ENCODE results near the gene CD96.

Gene CD96

GRCh38 chr3:111662907-111663306 lies 120.9 kb downstream of the CD96 start:
- TF ChIP-seq POLR2AphosphoS5 (IDR thresholded peaks at IDR 0.05; ENCODE audit: low read depth) (no peak), SPI1 (IDR thresholded peaks at IDR 0.05; ENCODE audit: borderline replicate concordance, low read depth) (peak; percentile 86)
- Histone ChIP-seq H3K27ac (replicated peaks) (peak overlapping the region; percentile 24; the same call in 1 of the 2 replicates), H3K4me3 (replicated peaks; ENCODE audit: insufficient read depth, low read length) (no peak overlapping the region), H3K27me3 (ENCODE audit: insufficient read depth, poor library complexity, severe bottlenecking) (no peaks in the 10 kb centered on the region)
- DNase-seq (ENCODE audit: low read depth in 1 of 2, low spot score in 1 of 2), result peak; percentile 35 to 42

DNA sequence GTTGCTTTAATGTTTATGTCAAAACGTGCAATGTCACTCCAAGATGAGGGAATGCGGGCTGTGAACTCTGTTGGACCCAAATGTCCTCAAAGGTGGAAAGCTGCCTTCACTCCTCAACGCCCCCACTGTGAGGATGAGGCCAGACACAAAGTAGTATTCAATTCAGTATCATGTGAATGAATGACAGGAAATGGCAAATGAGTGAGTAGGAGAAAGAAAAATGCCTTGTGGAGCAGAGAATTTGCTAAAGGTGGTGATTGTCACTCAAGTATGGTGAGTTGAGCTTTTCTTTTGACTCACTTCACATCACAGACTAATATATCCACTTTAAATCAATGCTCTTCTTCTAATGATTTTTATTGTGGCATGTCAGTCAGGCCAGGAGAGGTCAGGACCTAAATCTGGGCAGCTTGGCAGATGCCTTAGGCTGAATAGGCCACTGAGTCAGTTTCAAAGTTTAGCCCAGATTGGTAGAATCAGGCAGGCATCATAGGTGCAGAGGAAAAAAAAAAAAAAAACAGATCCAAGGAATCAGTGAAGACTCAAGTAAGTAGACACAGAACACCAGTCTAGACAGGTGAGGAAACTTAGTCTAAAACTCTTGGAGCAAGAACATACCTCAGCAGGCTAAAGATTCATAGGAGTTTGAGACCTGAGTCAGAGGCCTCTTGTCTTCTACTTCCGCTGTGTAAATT lies 124.2 kb downstream of the CD96 start:
- no peak for DNase-seq (ENCODE audit: low read depth in 1 of 2, low spot score in 1 of 2)
- Histone ChIP-seq H3K4me3 (replicated peaks; ENCODE audit: insufficient read depth, low read length) (no peak overlapping the region), H3K27ac (replicated peaks) (no peak overlapping the region), H3K27me3 (ENCODE audit: insufficient read depth, poor library complexity, severe bottlenecking) (no peaks in the 10 kb centered on the region)
- TF ChIP-seq GABPA (IDR thresholded peaks at IDR 0.05; ENCODE audit: low read depth) (no peak), SPI1 (IDR thresholded peaks at IDR 0.05; ENCODE audit: borderline replicate concordance, low read depth) (no peak), REST (IDR thresholded peaks at IDR 0.05; ENCODE audit: insufficient replicate concordance, low read depth) (no peak), CTCF (IDR thresholded peaks at IDR 0.05; ENCODE audit: insufficient read depth, low read length) (no peak), POLR2AphosphoS5 (IDR thresholded peaks at IDR 0.05; ENCODE audit: low read depth) (no peak)

- Histone ChIP-seq H3K27me3 (ENCODE audit: insufficient read depth, poor library complexity, severe bottlenecking) (no peaks in the 10 kb centered on the region), H3K27ac (replicated peaks) (peak overlapping the region; percentile 47), H3K4me3 (replicated peaks; ENCODE audit: insufficient read depth, low read length) (no peak overlapping the region)
- TF ChIP-seq SPI1 (IDR thresholded peaks at IDR 0.05; ENCODE audit: borderline replicate concordance, low read depth), result no peak
- no peak for TF ChIP-seq CTCF (IDR thresholded peaks at IDR 0.05; ENCODE audit: insufficient read depth, low read length)
- no peak for TF ChIP-seq POLR2AphosphoS5 (IDR thresholded peaks at IDR 0.05; ENCODE audit: low read depth)
- TF ChIP-seq GABPA (IDR thresholded peaks at IDR 0.05; ENCODE audit: low read depth), result no peak
- TF ChIP-seq REST (IDR thresholded peaks at IDR 0.05; ENCODE audit: insufficient replicate concordance, low read depth), result no peak
- no peak for DNase-seq (ENCODE audit: low read depth in 1 of 2, low spot score in 1 of 2)
Observed at GRCh38 chr3:111667170-111667569, 125.2 kb downstream of the CD96 start.

GRCh38 chr3:111667621-111668239 lies 125.7 kb downstream of the CD96 start:
- no peaks in the 10 kb centered on the region for H3K27me3 ChIP-seq (ENCODE audit: insufficient read depth, poor library complexity, severe bottlenecking)
- TF ChIP-seq GABPA (IDR thresholded peaks at IDR 0.05; ENCODE audit: low read depth) (no peak), SPI1 (IDR thresholded peaks at IDR 0.05; ENCODE audit: borderline replicate concordance, low read depth) (peak; percentile 89), POLR2AphosphoS5 (IDR thresholded peaks at IDR 0.05; ENCODE audit: low read depth) (peak; percentile 41; the same call in 1 of the 2 replicates)
- peak overlapping the region; percentile 17 for H3K4me3 ChIP-seq (replicated peaks; ENCODE audit: insufficient read depth, low read length)
- peak overlapping the region; percentile 47 for H3K27ac ChIP-seq (replicated peaks)
- peak; percentile 93 for DNase-seq (ENCODE audit: low read depth in 1 of 2, low spot score in 1 of 2)

All from HL-60 (cell line).